Measurements from ENCODE around the gene RGS3.

The RGS3 gene

GRCh38 chr9:113585085-113585442 is 121.5 kb downstream of the RGS3 start:
- TF ChIP-seq ZC3H10 (CRISPR knock-in tag; IDR thresholded peaks at IDR 0.05) (no peak), ZFP3 (CRISPR knock-in tag; IDR thresholded peaks at IDR 0.05) (no peak), ZNF8 (CRISPR knock-in tag; IDR thresholded peaks at IDR 0.05) (no peak), PATZ1 (CRISPR knock-in tag; IDR thresholded peaks at IDR 0.05; ENCODE audit: borderline replicate concordance) (no peak), CSRNP3 (CRISPR knock-in tag; IDR thresholded peaks at IDR 0.05) (no peak), ESRRG (CRISPR knock-in tag; IDR thresholded peaks at IDR 0.05) (no peak), PPARA (CRISPR knock-in tag; IDR thresholded peaks at IDR 0.05; ENCODE audit: borderline replicate concordance) (no peak), ISL1 (CRISPR knock-in tag; IDR thresholded peaks at IDR 0.05) (no peak), TOX (CRISPR knock-in tag; IDR thresholded peaks at IDR 0.05; ENCODE audit: borderline replicate concordance) (no peak)
- no peak for ATAC-seq

GRCh38 chr9:113585555-113585954 is 122.0 kb downstream of the RGS3 start:
- ATAC-seq = no peak
- TF ChIP-seq ZC3H10 (CRISPR knock-in tag; IDR thresholded peaks at IDR 0.05) = no peak
- no peak for TF ChIP-seq TOX (CRISPR knock-in tag; IDR thresholded peaks at IDR 0.05; ENCODE audit: borderline replicate concordance)
- no peak for TF ChIP-seq CSRNP3 (CRISPR knock-in tag; IDR thresholded peaks at IDR 0.05)
- no peak for TF ChIP-seq ZNF8 (CRISPR knock-in tag; IDR thresholded peaks at IDR 0.05)
- no peak for TF ChIP-seq BACH2 (CRISPR knock-in tag; IDR thresholded peaks at IDR 0.05; ENCODE audit: borderline replicate concordance)
- no peak for TF ChIP-seq OSR1 (CRISPR knock-in tag; IDR thresholded peaks at IDR 0.05)
- no peak for TF ChIP-seq PPARA (CRISPR knock-in tag; IDR thresholded peaks at IDR 0.05; ENCODE audit: borderline replicate concordance)
- TF ChIP-seq ISL1 (CRISPR knock-in tag; IDR thresholded peaks at IDR 0.05) = no peak
- no peak for TF ChIP-seq RARB (CRISPR knock-in tag; IDR thresholded peaks at IDR 0.05)
- TF ChIP-seq TCF4 (CRISPR knock-in tag; IDR thresholded peaks at IDR 0.05; ENCODE audit: borderline replicate concordance) = no peak
- no peak for TF ChIP-seq PATZ1 (CRISPR knock-in tag; IDR thresholded peaks at IDR 0.05; ENCODE audit: borderline replicate concordance)
- no peak for TF ChIP-seq GLIS3 (CRISPR knock-in tag; IDR thresholded peaks at IDR 0.05)
- no peak for TF ChIP-seq ESRRG (CRISPR knock-in tag; IDR thresholded peaks at IDR 0.05)
- no peak for TF ChIP-seq ZFP30 (CRISPR knock-in tag; IDR thresholded peaks at IDR 0.05)

- peak; percentile 86 for ATAC-seq
- TF ChIP-seq CSRNP3 (CRISPR knock-in tag; IDR thresholded peaks at IDR 0.05) (no peak), PATZ1 (CRISPR knock-in tag; IDR thresholded peaks at IDR 0.05; ENCODE audit: borderline replicate concordance) (no peak)
Measured at GRCh38 chr9:113587471-113588031, 124.0 kb downstream of the RGS3 start.

GRCh38 chr9:113588242-113588810 is 124.8 kb downstream of the RGS3 start:
- no peak for ATAC-seq
- TF ChIP-seq PATZ1 (CRISPR knock-in tag; IDR thresholded peaks at IDR 0.05; ENCODE audit: borderline replicate concordance) = no peak
- TF ChIP-seq ZNF70 (CRISPR knock-in tag; IDR thresholded peaks at IDR 0.05) = no peak
- TF ChIP-seq SNAI2 (CRISPR knock-in tag; IDR thresholded peaks at IDR 0.05) = no peak
- TF ChIP-seq ZC3H10 (CRISPR knock-in tag; IDR thresholded peaks at IDR 0.05) = no peak
- TF ChIP-seq ZNF565 (CRISPR knock-in tag; conservative IDR thresholded peaks at IDR 0.05; ENCODE audit: low read depth) = no peak
- no peak for TF ChIP-seq GLIS3 (CRISPR knock-in tag; IDR thresholded peaks at IDR 0.05)
- no peak for TF ChIP-seq PPARA (CRISPR knock-in tag; IDR thresholded peaks at IDR 0.05; ENCODE audit: borderline replicate concordance)
- no peak for TF ChIP-seq OSR1 (CRISPR knock-in tag; IDR thresholded peaks at IDR 0.05)
- no peak for TF ChIP-seq TOX (CRISPR knock-in tag; IDR thresholded peaks at IDR 0.05; ENCODE audit: borderline replicate concordance)
- TF ChIP-seq ZFP30 (CRISPR knock-in tag; IDR thresholded peaks at IDR 0.05) = no peak
- no peak for TF ChIP-seq CSRNP3 (CRISPR knock-in tag; IDR thresholded peaks at IDR 0.05)
- TF ChIP-seq ISL1 (CRISPR knock-in tag; IDR thresholded peaks at IDR 0.05) = no peak
